GM12892 (cell line): ENCODE data around the gene SF3A2. TPM values are rescaled to one million over a fixed set of nuclear protein-coding genes. Genes with fewer than 3 reads are reported as not detected.

Experiments
- DNase-seq: peaks from one replicate; pipeline ENCODE4 v3.0.0; 2011; ENCODE audit not compliant: insufficient read length
- FAIRE-seq: peaks from 2 replicates; lab custom pipeline; 2011; peaks lifted over from hg19 to GRCh38; lab: Jason Lieb, UNC
- POLR2A ChIP-seq: IDR thresholded peaks from 2 replicates; pipeline ENCODE4 v1.6.1; 2011; ENCODE audit warnings: low read depth, low read length, control low read depth
- POLR2AphosphoS5 ChIP-seq: IDR thresholded peaks from 2 replicates; pipeline ENCODE4 v1.6.1; 2011; ENCODE audit warnings: low read depth, low read length, control low read depth
- TAF1 ChIP-seq: IDR thresholded peaks from 2 replicates; pipeline ENCODE4 v1.6.1; 2011; ENCODE audit warnings: low read depth, mild to moderate bottlenecking, control low read depth, low read length, borderline replicate concordance
- polyA plus RNA-seq: library from polyadenylated mRNA; unstranded; fragments of >200 nt; gene quantifications from one replicate; pipeline ENCODE4 v1.2.1, GENCODE V29; 2012; ENCODE audit warnings: missing spikeins, inconsistent platforms; ENCODE audit not compliant: missing spikeins

SF3A2 gene
- 15.6 TPM for polyA plus RNA-seq

GRCh38 chr19:2236314-2237050, at the start of gene SF3A2, which contains the start of gene PLEKHJ1:
TSS of gene SF3A2 (plus strand) at chr19:2236824. CDS start at chr19:2243419, 6,595 bp downstream.
TSS of gene PLEKHJ1 (minus strand) at chr19:2236329. CDS start at chr19:2236248, 81 bp downstream.
- peak; percentile 97 for FAIRE-seq
- TF ChIP-seq POLR2AphosphoS5 (peak; percentile 78), POLR2A (peak; percentile 78), TAF1 (peak; percentile 52; the same call in 1 of the 2 replicates)
- peak; percentile 99 for DNase-seq

- no peak for FAIRE-seq
- no peak for DNase-seq
- no peak for TF ChIP-seq TAF1
- TF ChIP-seq POLR2AphosphoS5, result no peak
- no peak for TF ChIP-seq POLR2A
Measured at GRCh38 chr19:2187159-2187558, 49.5 kb upstream of the SF3A2 start.

GRCh38 chr19:2188708-2189385, 47.8 kb upstream of the SF3A2 start:
- DNase-seq, result no peak
- TF ChIP-seq TAF1, result no peak
- no peak for TF ChIP-seq POLR2A
- no peak for TF ChIP-seq POLR2AphosphoS5
- no peak for FAIRE-seq

- no peak for DNase-seq
- FAIRE-seq, result no peak
- TF ChIP-seq TAF1, result no peak
- no peak for TF ChIP-seq POLR2AphosphoS5
- TF ChIP-seq POLR2A, result no peak
Measured at GRCh38 chr19:2189880-2190279, 46.7 kb upstream of the SF3A2 start.

GRCh38 chr19:2190848-2191455, 45.7 kb upstream of the SF3A2 start:
- no peak for DNase-seq
- no peak for FAIRE-seq
- TF ChIP-seq TAF1, result no peak
- no peak for TF ChIP-seq POLR2A
- no peak for TF ChIP-seq POLR2AphosphoS5

GRCh38 chr19:2191456-2192310, 44.9 kb upstream of the SF3A2 start:
- TF ChIP-seq POLR2AphosphoS5, result no peak
- TF ChIP-seq POLR2A, result no peak
- no peak for TF ChIP-seq TAF1
- no peak for DNase-seq
- no peak for FAIRE-seq

GRCh38 chr19:2192862-2193261, 43.8 kb upstream of the SF3A2 start:
- DNase-seq (no peak), FAIRE-seq (no peak)
- TF ChIP-seq POLR2AphosphoS5 (no peak), POLR2A (no peak), TAF1 (no peak)

GRCh38 chr19:2193807-2194206, 42.8 kb upstream of the SF3A2 start:
- no peak for FAIRE-seq
- no peak for DNase-seq
- TF ChIP-seq POLR2AphosphoS5, result no peak
- no peak for TF ChIP-seq TAF1
- no peak for TF ChIP-seq POLR2A

GRCh38 chr19:2194513-2195078, 42.0 kb upstream of the SF3A2 start:
- DNase-seq (no peak), FAIRE-seq (no peak)
- TF ChIP-seq POLR2AphosphoS5 (no peak), TAF1 (no peak), POLR2A (no peak)

- TF ChIP-seq TAF1, result no peak
- no peak for TF ChIP-seq POLR2AphosphoS5
- no peak for DNase-seq
- no peak for FAIRE-seq
Measured at GRCh38 chr19:2195361-2195760, 41.3 kb upstream of the SF3A2 start.
